ENCODE measurements around the gene LAMC2.

LAMC2 gene

GRCh38 chr1:183165456-183165855 lies 20.6 kb upstream of the LAMC2 start:
- TF ChIP-seq CTCF (IDR thresholded peaks at IDR 0.05; ENCODE audit: borderline replicate concordance, insufficient read depth, low read depth, low read length), result no peak
- no peak overlapping the region for H3K4me3 ChIP-seq (ENCODE audit: low read depth, low read length)

- no peak for TF ChIP-seq CTCF (IDR thresholded peaks at IDR 0.05; ENCODE audit: borderline replicate concordance, insufficient read depth, low read depth, low read length)
Measured at GRCh38 chr1:183166454-183166853, 19.6 kb upstream of the LAMC2 start.

GRCh38 chr1:183167676-183168075 lies 18.4 kb upstream of the LAMC2 start:
- no peak for TF ChIP-seq CTCF (IDR thresholded peaks at IDR 0.05; ENCODE audit: borderline replicate concordance, insufficient read depth, low read depth, low read length)
- H3K4me3 ChIP-seq (ENCODE audit: low read depth, low read length), result no peak overlapping the region

More at GRCh38 chr1:183166454-183166853, 19.6 kb upstream of the LAMC2 start:
- H3K4me3 ChIP-seq (ENCODE audit: low read depth, low read length), result no peak overlapping the region

- no peak for TF ChIP-seq CTCF (IDR thresholded peaks at IDR 0.05; ENCODE audit: borderline replicate concordance, insufficient read depth, low read depth, low read length)
Measured at GRCh38 chr1:183168308-183168707, 17.8 kb upstream of the LAMC2 start.

GRCh38 chr1:183173828-183174227 lies 12.2 kb upstream of the LAMC2 start:
- H3K4me3 ChIP-seq (ENCODE audit: low read depth, low read length), result no peak overlapping the region
- no peak for TF ChIP-seq CTCF (IDR thresholded peaks at IDR 0.05; ENCODE audit: borderline replicate concordance, insufficient read depth, low read depth, low read length)

More at GRCh38 chr1:183168308-183168707, 17.8 kb upstream of the LAMC2 start:
- H3K4me3 ChIP-seq (ENCODE audit: low read depth, low read length), result no peak overlapping the region

- no peak for TF ChIP-seq CTCF (IDR thresholded peaks at IDR 0.05; ENCODE audit: borderline replicate concordance, insufficient read depth, low read depth, low read length)
- no peak overlapping the region for H3K4me3 ChIP-seq (ENCODE audit: low read depth, low read length)
Measured at GRCh38 chr1:183175631-183176030, 10.4 kb upstream of the LAMC2 start.

GRCh38 chr1:183178545-183178944 lies 7.5 kb upstream of the LAMC2 start:
- no peak for TF ChIP-seq CTCF (IDR thresholded peaks at IDR 0.05; ENCODE audit: borderline replicate concordance, insufficient read depth, low read depth, low read length)
- no peak overlapping the region for H3K4me3 ChIP-seq (ENCODE audit: low read depth, low read length)

Measured in GM12875 (cell line).